Heart left ventricle (tissue), 16 donors: ENCODE measurements around the gene CHAT. TPM values are rescaled to one million over a fixed set of nuclear protein-coding genes. Genes with fewer than 3 reads are reported as not detected.

Source experiments
- ATAC-seq, 4 donors: fragments of 200-7000 bp; cut with Tn5 transposase; one replicate each; pipeline ENCODE4 v1.9.1; 2020 to 2022; ENCODE audit warnings: moderate library complexity in 4 of 4, mild to moderate bottlenecking in 3 of 4, moderate number of reproducible peaks in 1 of 4
- DNase-seq, 5 donors: peaks; one replicate each; pipeline ENCODE4 v3.0.0-alpha.2; 2020
- H3K27ac ChIP-seq, 12 donors: fragments of 200-600 bp; sonication (generic) in 4 of 12; one replicate each; pipeline versions ENCODE4 v1.5.0 to v1.8.0; 2016 to 2022; ENCODE audit warnings: mild to moderate bottlenecking in 2 of 12
- H3K27me3 ChIP-seq, 9 donors: fragments of 200-600 bp; sonication (generic) in 2 of 9; one replicate each; pipeline versions ENCODE4 v1.5.1 to v1.8.0; 2016 to 2022; ENCODE audit warnings: mild to moderate bottlenecking in 3 of 9
- H3K36me3 ChIP-seq, 9 donors: fragments of 200-600 bp; sonication (generic) in 2 of 9; one replicate each; pipeline versions ENCODE4 v1.5.0 to v1.8.0; 2018 to 2022; ENCODE audit warnings: mild to moderate bottlenecking in 2 of 9
- H3K4me1 ChIP-seq, 12 donors: fragments of 200-600 bp; sonication (generic) in 4 of 12; one replicate each; pipeline versions ENCODE4 v1.5.0 to v1.8.0; 2016 to 2022; ENCODE audit warnings: mild to moderate bottlenecking in 3 of 12
- H3K4me3 ChIP-seq, 12 donors: fragments of 200-600 bp; sonication (generic) in 4 of 12; one replicate each; pipeline versions ENCODE4 v1.5.0 to v1.8.0; 2017 to 2022; ENCODE audit warnings: mild to moderate bottlenecking in 9 of 12, moderate library complexity in 4 of 12
- H3K9me3 ChIP-seq, 12 donors: fragments of 200-600 bp; sonication (generic) in 4 of 12; one replicate each; pipeline versions ENCODE4 v1.5.0 to v1.8.0; 2016 to 2022; ENCODE audit warnings: mild to moderate bottlenecking in 1 of 12
- CTCF ChIP-seq, 12 donors: fragments of 200-600 bp; sonication (generic) in 4 of 12; IDR thresholded peaks; one replicate each; pipeline versions ENCODE4 v1.5.0 to v1.8.0; 2018 to 2022; ENCODE audit warnings: antibody characterized with exemption in 12 of 12, mild to moderate bottlenecking in 5 of 12
- POLR2A ChIP-seq, 2 donors: fragments of 450-650 bp; IDR thresholded peaks; one replicate each; pipeline ENCODE4 v1.6.1; 2017; ENCODE audit warnings: antibody characterized with exemption in 2 of 2, mild to moderate bottlenecking in 2 of 2, moderate library complexity in 2 of 2
- WGBS, 4 donors: extraction: QIAGEN DNeasy Blood & Tissue Kit in 2 of 4; methylation state at CpG; one replicate each; pipeline versions ENCODE4 v1.1.5 to v1.1.7; 2013 to 2018; 5-methylcytosine and 5-hydroxymethylcytosine counted together
- intact Hi-C, 10 donors: fragments of 100-400 bp; cut with DNase I; formaldehyde crosslinking; loops; one replicate each; pipeline versions ENCODE4 v1.11.1 to v1.14.2; 2022
- polyA plus RNA-seq, 2 donors: library from polyadenylated mRNA; stranded (reverse); fragments of 200-250 nt; gene quantifications; one replicate each; pipeline ENCODE4 v1.2.3, GENCODE V29; 2013
- total RNA-seq, 9 donors: library from RNA; depleted of rRNA in 2 of 9; stranded (reverse); fragments of >200 nt in 2 of 9; fragmentation: NEBNext Ultra II Directional in 3 of 9; extraction: Animal tissue kit (Norgen Biotek cat#: 25700) in 3 of 9; gene quantifications; one replicate each; pipeline versions ENCODE4 v1.1.0 to v1.2.4, GENCODE V29; 2016 to 2023
- donor health status: ischemic (EF 13 %, LVEDD 7.1; RV severe dilation, severe dysfunction).
- donor health status: healthy with polysubstance abuse.
- donor health status: DM: no; HTN: yes; CAD: no.
- donor health status: DM: no; HTN: no; CAD: no.
- donor health status: ischemic (EF 25% LVEDD 6.9; RV normal size, moderate dysfunction).
- donor health status: ischemic (EF 25% LVEDD 5.7; RV mildly dilated, moderate dysfunction).
- donor health status: healthy.
- donor health status: DM: yes; HTN: yes; CAD: no.
- donor health status: ischemic (EF 35%, LVEDD 5.7; RV mildly dilated, moderate dysfunction).
- donor health status: nonischemic (EF 11% LVEDD 7.7; RV severe dilation, severe dysfunction).
- donor health status: DM: yes; HTN: yes; CAD: no.
- donor health status: PGD.
- donor health status: ischemic (EF 29% LVEDD 5.4; RV normal size, mild dysfunction).
- donor health status: nonischemic (EF 23%, LVEDD 6.1; RV moderate dilation, normal function).

CHAT gene
- total and polyA plus RNA-seq, 11 donors = not detected

DNA sequence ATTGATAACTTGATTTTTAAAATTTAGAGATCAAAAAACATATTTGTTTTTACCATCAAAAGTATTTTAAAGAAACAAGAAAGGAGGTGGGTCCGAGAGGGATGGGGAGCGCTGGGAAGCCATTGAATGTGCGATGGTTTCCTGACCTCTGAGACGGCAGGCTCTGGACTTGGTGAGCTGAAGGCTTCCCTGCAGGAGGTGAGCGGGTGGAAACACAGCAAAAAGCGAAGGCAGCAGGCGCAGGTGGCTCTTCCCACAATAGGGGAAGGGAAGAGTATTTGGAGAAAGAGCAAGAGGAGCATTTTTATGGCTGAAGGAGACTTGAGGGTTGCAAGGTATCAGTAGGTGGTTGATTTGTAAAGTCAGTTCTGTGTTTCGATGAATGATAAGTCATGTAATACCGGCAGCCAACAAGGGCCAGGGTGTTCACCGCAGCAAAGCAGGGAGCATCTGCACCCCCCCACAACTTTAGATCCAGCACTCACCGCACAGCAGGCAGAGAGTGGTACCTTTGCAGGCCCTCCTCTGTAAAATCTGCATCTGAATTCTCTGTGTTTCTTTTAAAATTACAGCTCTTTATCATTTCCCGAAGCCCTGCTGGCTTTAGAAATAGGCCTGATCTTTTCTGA lies 76.2 kb downstream of the CHAT start:
- Histone ChIP-seq H3K9me3 (peaks cover 0 to 26% (median 0%) of the 10 kb centered on the region in 12 donors), H3K27me3 (peaks cover 0 to 71% (median 25%) of the 10 kb centered on the region in 9 donors), H3K4me3 (no peak overlapping the region), H3K36me3 (no peaks in the 10 kb centered on the region), H3K4me1 (no peaks in the 10 kb centered on the region), H3K27ac (no peak overlapping the region)
- intact Hi-C loops = no loop called here
- 9 to 17% (median 13%) methylated on average over 12 of the region's 12 CpGs for WGBS, 4 donors
- TF ChIP-seq CTCF (IDR thresholded peaks at IDR 0.05) (no peak), POLR2A (IDR thresholded peaks at IDR 0.05) (no peak)
- ATAC-seq (no peak), DNase-seq (no peak)

- intact Hi-C loops = no loop called here
- Histone ChIP-seq H3K36me3 (no peaks in the 10 kb centered on the region), H3K4me3 (no peak overlapping the region), H3K9me3 (peaks cover 0 to 17% (median 0%) of the 10 kb centered on the region in 12 donors), H3K27ac (no peak overlapping the region), H3K4me1 (no peaks in the 10 kb centered on the region), H3K27me3 (peaks cover 0 to 76% (median 25%) of the 10 kb centered on the region in 9 donors)
- WGBS, 4 donors = 6 to 15% (median 11%) methylated on average over 12 of the region's 12 CpGs
- TF ChIP-seq CTCF (IDR thresholded peaks at IDR 0.05) = no peak
- TF ChIP-seq POLR2A (IDR thresholded peaks at IDR 0.05) = no peak
- DNase-seq (no peak), ATAC-seq (no peak)
These were observed 77.0 kb downstream of the CHAT start for GRCh38 chr10:49690698-49691356.

- intact Hi-C loops = no loop called here
- Histone ChIP-seq H3K9me3 (peaks cover 0 to 10% (median 0%) of the 10 kb centered on the region in 12 donors), H3K36me3 (no peaks in the 10 kb centered on the region), H3K4me1 (no peaks in the 10 kb centered on the region), H3K27ac (no peak overlapping the region), H3K4me3 (no peak overlapping the region), H3K27me3 (peaks cover 0 to 76% (median 25%) of the 10 kb centered on the region in 9 donors)
- DNase-seq (no peak), ATAC-seq (no peak)
- TF ChIP-seq POLR2A (IDR thresholded peaks at IDR 0.05) = no peak
- TF ChIP-seq CTCF (IDR thresholded peaks at IDR 0.05) = no peak
- 28 to 38% (median 33%) methylated on average over 6 to 9 of the region's 9 CpGs for WGBS, 4 donors
These were observed 77.8 kb downstream of the CHAT start for GRCh38 chr10:49691588-49691987.

GRCh38 chr10:49694466-49694865 lies 80.6 kb downstream of the CHAT start:
- TF ChIP-seq CTCF (IDR thresholded peaks at IDR 0.05) = no peak
- TF ChIP-seq POLR2A (IDR thresholded peaks at IDR 0.05) = no peak
- Histone ChIP-seq H3K9me3 (peaks cover 0 to 5% (median 0%) of the 10 kb centered on the region in 12 donors), H3K27ac (no peak overlapping the region), H3K36me3 (no peaks in the 10 kb centered on the region), H3K4me1 (no peaks in the 10 kb centered on the region), H3K4me3 (no peak overlapping the region), H3K27me3 (peaks cover 0 to 54% (median 16%) of the 10 kb centered on the region in 9 donors)
- intact Hi-C loops = no loop called here
- ATAC-seq = no peak
- DNase-seq = no peak
- WGBS, 4 donors = 72 to 81% (median 77%) methylated on average over 6 of the region's 6 CpGs
